Bronchial epithelial cell (primary cell): ENCODE measurements around the gene SEC16A. TPM values are rescaled to one million over a fixed set of nuclear protein-coding genes. Genes with fewer than 3 reads are reported as not detected.
A peak's percentile ranks its signal among the peaks of the same experiment; 100 is the strongest.

ENCODE experiments used
- DNase-seq: peaks from one replicate; pipeline ENCODE4 v3.0.0-alpha.2; 2010; ENCODE audit warnings: low read depth
- FAIRE-seq: peaks from 2 replicates; lab custom pipeline; 2011; peaks lifted over from hg19 to GRCh38; lab: Jason Lieb, UNC
- H3K27me3 ChIP-seq: 2 replicates; pipeline ENCODE4 v1.5.1; 2011; ENCODE audit warnings: low read length; ENCODE audit not compliant: control insufficient read depth, insufficient read depth
- H3K36me3 ChIP-seq: 2 replicates; pipeline ENCODE4 v1.5.1; 2011; ENCODE audit warnings: low read length; ENCODE audit not compliant: control insufficient read depth, insufficient read depth
- H3K4me3 ChIP-seq: 2 replicates; pipeline ENCODE4 v1.5.1; 2011; ENCODE audit warnings: mild to moderate bottlenecking, low read depth, low read length, control low read depth
- CTCF ChIP-seq: IDR thresholded peaks from 2 replicates; pipeline ENCODE4 v1.5.1; 2011; ENCODE audit warnings: mild to moderate bottlenecking, moderate library complexity, low read length, control low read depth, inconsistent platforms; ENCODE audit not compliant: insufficient read depth, severe bottlenecking
- total RNA-seq: library from RNA; depleted of rRNA; stranded (reverse); fragments of >200 nt; gene quantifications from 2 replicates; pipeline ENCODE4 v1.2.1, GENCODE V29; 2014

Gene SEC16A
- total RNA-seq, 1 donor from 2014 or later = 13.7 TPM

- no peaks in the 10 kb centered on the region for H3K27me3 ChIP-seq
- DNase-seq = peak; percentile 4
- TF ChIP-seq CTCF = no peak
- FAIRE-seq = no peak
- H3K36me3 ChIP-seq = peaks cover 17% of the 10 kb centered on the region
- H3K4me3 ChIP-seq = peak overlapping the region; percentile 9
Observed at GRCh38 chr9:136437430-136437829, 45.4 kb downstream of the SEC16A start.

GRCh38 chr9:136436055-136436634 lies 46.7 kb downstream of the SEC16A start:
- FAIRE-seq = no peak
- Histone ChIP-seq H3K4me3 (no peak overlapping the region), H3K36me3 (peaks cover 12% of the 10 kb centered on the region)

DNA sequence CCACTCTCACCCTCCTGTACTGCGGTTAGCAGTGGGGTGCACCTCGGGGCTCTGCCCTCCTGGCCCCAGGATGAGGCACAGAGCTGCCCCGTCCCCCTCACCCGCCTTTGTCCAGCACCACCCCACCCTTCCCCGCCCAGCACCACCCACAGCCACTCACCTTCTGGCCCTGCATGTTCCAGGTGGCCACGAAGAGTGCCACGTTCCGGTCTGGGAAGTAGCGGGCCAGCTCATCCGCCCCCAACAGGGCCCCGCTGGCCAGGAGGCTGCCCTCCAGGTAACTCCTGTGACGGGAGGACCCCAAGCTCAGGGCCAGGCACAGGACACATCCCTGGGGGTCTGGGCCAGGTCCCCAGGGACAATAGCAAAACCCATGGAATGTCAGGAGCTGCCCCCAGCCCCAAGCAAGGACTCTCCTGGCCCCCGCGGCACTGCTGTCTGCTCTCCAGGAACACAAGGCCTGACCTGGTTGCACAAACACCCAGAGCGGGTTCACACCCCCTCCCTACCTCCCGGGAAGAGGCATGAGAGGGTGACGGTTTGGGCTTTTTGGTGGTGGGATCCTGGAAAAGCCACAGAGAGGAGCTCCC lies 48.2 kb downstream of the SEC16A start:
- no peak for TF ChIP-seq CTCF
- H3K36me3 ChIP-seq = peaks cover 16% of the 10 kb centered on the region
- no peaks in the 10 kb centered on the region for H3K27me3 ChIP-seq
- no peak for DNase-seq
- no peak overlapping the region for H3K4me3 ChIP-seq
- no peak for FAIRE-seq

More at GRCh38 chr9:136436055-136436634, 46.7 kb downstream of the SEC16A start:
- no peaks in the 10 kb centered on the region for H3K27me3 ChIP-seq
- TF ChIP-seq CTCF = no peak
- no peak for DNase-seq

- peaks cover 18% of the 10 kb centered on the region for H3K36me3 ChIP-seq
- FAIRE-seq (no peak), DNase-seq (no peak)
- H3K4me3 ChIP-seq = no peak overlapping the region
- H3K27me3 ChIP-seq = no peaks in the 10 kb centered on the region
- no peak for TF ChIP-seq CTCF
Observed at GRCh38 chr9:136433849-136434579, 48.8 kb downstream of the SEC16A start.

GRCh38 chr9:136433043-136433715 lies 49.7 kb downstream of the SEC16A start:
- FAIRE-seq = no peak
- no peak for TF ChIP-seq CTCF
- H3K27me3 ChIP-seq = no peaks in the 10 kb centered on the region
- peaks cover 21% of the 10 kb centered on the region for H3K36me3 ChIP-seq
- no peak for DNase-seq
- H3K4me3 ChIP-seq = no peak overlapping the region
